Stimulated activated CD8-positive, alpha-beta memory T cell treated with anti-CD3 and anti-CD28 coated beads, Interleukin-15, amount 100 ng/mL, for 48 hours (primary cell): ENCODE results near the gene TMEM240.

Source experiments
- DNase-seq, 2 donors: peaks; one replicate each; pipeline ENCODE4 v3.0.0-alpha.2; 2020; ENCODE audit warnings: low read depth in 2 of 2

Gene TMEM240

GRCh38 chr1:1540090-1540817 lies at the start of gene TMEM240:
Gene TMEM240, minus strand, starts transcription at chr1:1540624. Its CDS starts 278 bp downstream, at chr1:1540346.
- DNase-seq = peak; percentile 43 to 45

GRCh38 chr1:1583347-1584010 lies 43.1 kb upstream of the TMEM240 start:
- DNase-seq = no peak

GRCh38 chr1:1582585-1583346 lies 42.3 kb upstream of the TMEM240 start:
- DNase-seq = no peak

GRCh38 chr1:1578371-1578940 lies 38.0 kb upstream of the TMEM240 start:
- no peak for DNase-seq

- no peak for DNase-seq
These were observed 37.1 kb upstream of the TMEM240 start for GRCh38 chr1:1577367-1578011.

GRCh38 chr1:1574721-1575537 lies 34.5 kb upstream of the TMEM240 start, which contains the start of gene SSU72:
Gene SSU72, minus strand, starts transcription at chr1:1574863. Its CDS starts 306 bp downstream, at chr1:1574557.
- peak; percentile 89 for DNase-seq

GRCh38 chr1:1573843-1574720 lies 33.7 kb upstream of the TMEM240 start:
- peak; percentile 59 to 62 for DNase-seq

GRCh38 chr1:1569341-1569740 lies 28.9 kb upstream of the TMEM240 start:
- DNase-seq = no peak

GRCh38 chr1:1567891-1568291 lies 27.5 kb upstream of the TMEM240 start:
- DNase-seq = no peak

- DNase-seq = no peak
These were observed 26.9 kb upstream of the TMEM240 start for GRCh38 chr1:1567152-1567875.

GRCh38 chr1:1565340-1565739 lies 24.9 kb upstream of the TMEM240 start:
- no peak for DNase-seq

- DNase-seq = no peak
These were observed 23.8 kb upstream of the TMEM240 start for GRCh38 chr1:1564268-1564667.

GRCh38 chr1:1563688-1564087 lies 23.3 kb upstream of the TMEM240 start:
- no peak for DNase-seq

- no peak for DNase-seq
These were observed 22.3 kb upstream of the TMEM240 start for GRCh38 chr1:1562556-1563195.

GRCh38 chr1:1561801-1562470 lies 21.5 kb upstream of the TMEM240 start:
- DNase-seq = no peak

- no peak for DNase-seq
These were observed 19.8 kb upstream of the TMEM240 start for GRCh38 chr1:1560178-1560577.

GRCh38 chr1:1559066-1559465 lies 18.6 kb upstream of the TMEM240 start:
- DNase-seq = no peak

- no peak for DNase-seq
These were observed 18.2 kb upstream of the TMEM240 start for GRCh38 chr1:1558591-1558990.
